ENCODE results near the gene RADIL. TPM values are rescaled to one million over a fixed set of nuclear protein-coding genes. Genes with fewer than 3 reads are reported as not detected.

Gene RADIL
- polyA plus RNA-seq, 3 donors: 1.3 to 2.1 (median 1.7) TPM

DNA sequence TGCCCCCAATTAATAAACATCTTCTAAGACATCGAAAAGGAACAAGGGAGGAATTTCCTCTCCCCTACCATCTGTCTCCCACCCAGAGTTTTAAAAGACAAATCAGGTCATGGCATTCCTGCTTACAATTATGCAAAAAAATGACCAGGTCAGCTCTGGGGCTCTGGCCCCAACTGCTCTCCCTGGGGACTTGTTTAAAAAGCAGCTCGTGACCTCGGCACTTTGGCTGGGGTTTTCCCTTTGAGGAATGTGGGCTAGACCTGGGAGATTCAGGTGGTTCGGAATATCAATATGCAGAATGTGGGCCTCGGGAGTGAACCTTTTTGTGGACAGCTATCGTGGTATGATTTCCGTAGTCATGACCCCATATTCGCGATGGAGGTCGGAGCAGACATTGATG is 648 bp upstream of the RADIL start:
- no peak for DNase-seq (ENCODE audit: low read depth in 3 of 3, low spot score in 2 of 3)

DNA sequence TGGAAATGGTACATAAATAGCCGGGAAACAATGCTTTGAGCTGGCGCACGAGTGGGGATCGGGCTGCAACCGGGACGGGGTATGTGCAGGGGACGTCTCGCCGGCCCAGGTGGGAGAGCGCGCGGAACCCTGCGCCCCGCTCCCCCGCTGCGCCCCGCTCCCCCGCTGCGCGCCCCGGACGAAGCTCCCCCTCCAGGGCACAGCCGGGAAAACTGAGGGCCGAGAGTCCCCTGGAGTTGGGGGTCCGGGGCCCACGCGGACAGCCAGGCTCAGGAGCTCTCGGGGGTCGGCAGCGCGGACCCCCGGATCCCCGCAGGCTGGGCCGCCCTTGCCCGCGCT is 514 bp downstream of the RADIL start:
- no peak for DNase-seq (ENCODE audit: low read depth in 3 of 3, low spot score in 2 of 3)

DNA sequence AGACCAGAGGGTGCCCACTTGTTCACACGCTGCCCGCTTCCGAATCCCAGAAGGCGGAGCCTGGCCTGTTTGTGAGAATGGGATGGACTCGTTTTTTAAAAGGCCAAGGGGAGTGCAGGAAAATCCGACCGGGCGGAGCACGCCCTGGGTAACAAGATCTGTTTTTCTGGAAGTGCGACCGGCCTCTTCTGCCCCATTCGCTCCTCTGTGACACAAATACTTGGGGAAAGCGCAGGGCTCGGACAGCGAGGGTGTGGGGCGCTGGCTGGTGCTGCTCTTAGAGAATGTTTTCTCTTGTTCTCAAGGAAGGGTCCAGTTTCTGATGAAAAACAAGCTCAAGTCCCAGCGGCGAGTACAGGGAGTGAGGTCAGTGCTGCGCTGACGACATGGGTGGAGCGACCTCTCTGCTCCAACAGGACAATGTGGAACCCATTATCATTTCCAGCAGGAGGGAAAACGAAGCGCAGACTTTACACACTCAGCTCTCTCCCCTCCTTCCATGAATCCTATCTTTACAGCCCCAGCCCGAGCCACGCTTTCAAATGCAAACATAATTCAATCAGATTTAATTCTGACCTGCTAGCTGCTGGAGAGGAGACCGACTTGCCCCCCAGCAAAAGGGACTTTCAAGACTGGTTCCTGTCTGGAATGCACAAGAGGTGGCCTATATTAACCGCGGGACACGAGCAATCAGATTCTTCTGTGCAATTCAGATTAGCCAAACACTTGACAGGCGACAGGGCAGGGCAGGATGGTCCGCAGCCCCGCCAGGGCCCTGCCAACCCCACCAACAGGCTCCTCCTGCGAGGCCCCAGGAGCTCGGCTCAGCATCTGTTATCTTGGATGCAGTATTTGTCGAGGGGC is 1.1 kb downstream of the RADIL start:
- no peak for DNase-seq (ENCODE audit: low read depth in 3 of 3, low spot score in 2 of 3)

DNA sequence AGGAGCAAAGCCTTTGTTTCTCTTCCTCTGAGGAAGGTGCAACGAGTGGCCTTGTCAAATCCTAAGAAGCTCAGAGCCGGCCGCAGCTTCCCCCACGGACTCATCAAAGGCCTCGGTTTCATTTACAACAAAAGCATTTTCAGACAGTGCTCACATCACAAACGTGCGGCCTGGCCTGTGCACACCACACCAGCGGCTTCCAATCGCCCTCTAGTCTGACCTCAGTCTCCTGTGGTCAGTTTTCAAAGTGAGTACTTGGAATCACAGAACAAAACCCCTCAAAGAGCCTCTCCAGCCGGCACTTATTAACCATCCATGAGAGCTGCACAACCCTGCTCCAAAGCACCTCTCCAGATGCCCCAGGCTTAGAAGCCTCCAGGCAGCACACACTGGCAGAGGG is 3.3 kb downstream of the RADIL start:
- DNase-seq (ENCODE audit: low read depth in 3 of 3, low spot score in 2 of 3): no peak

DNA sequence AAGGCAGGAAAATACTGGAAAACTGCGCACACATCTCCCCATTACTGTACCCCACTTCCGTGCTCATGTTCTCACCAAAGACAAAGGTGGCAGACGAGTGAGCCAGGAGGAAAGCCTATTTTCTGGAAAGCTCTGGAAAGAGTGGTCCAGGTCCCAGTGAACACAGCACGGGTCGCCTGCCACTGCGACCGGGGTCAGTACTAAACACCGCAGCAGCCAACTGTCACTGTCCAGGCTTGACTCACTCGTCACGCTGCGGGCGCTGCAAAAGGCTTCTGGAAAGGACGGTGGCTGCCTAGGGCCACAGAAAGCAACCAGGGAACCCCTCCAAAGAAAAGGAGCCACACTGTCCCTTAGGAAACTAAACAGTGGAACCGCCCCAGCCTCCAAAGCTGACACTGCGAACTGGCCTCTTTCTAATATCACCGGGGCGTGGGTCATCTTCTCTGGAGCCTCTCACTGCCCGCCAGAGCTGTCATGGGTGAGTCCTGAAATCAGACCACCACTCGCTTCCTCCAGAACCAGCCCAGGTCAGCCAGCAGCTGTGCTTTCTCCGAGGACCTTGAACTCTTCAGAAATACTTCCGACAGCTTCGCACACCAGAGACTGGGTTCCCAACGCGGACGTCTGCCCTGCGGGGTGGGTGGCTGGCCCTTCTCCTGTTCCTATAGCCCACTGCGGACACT is 4.0 kb downstream of the RADIL start:
- no peak for DNase-seq (ENCODE audit: low read depth in 3 of 3, low spot score in 2 of 3)

DNA sequence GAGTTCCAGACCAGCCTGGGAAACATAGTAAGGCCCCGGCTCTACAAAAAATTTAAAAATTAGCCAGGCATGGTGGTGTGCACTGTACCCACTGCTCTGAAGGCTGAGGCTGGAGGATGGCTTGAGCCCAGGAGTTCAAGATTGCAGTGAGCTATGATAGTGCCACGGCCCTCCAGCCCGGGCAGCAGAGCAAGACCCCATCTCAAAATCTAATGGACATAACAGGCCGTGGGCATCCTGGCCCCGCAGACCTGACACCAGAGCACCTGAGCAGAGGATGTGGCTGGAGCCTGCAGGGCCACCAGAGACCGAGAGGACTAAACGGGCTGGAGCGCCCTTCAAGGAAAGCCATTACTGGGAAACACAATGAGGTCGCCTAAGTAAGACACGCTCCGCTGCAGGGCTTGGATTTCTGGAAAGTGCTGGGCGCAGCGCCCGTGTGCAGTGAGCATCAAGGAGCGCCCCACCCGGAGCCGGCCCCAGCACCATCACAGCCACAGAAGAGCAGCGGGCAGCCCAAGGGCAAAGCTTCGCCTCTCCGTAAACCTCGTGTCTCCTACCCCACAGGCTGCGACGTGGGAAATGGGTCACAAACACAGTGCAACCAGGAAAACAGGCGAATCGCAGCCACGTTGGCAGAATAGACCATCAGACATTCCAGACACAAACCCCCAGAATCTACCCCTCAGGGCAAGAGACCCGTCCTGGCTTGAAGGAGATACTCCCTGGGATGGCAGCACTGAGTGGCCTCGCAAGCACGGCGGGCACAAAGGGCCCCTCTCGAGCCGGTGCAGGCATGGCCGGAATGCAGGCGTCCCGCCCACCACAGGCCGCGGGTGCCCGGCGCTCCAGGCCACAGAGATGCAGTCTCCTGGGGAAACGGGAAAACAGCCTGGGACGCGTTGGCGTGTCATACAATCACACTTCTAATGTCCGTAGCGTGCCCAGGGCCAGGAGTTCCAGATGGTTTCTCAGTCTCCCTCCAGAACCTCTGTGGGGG is 4.9 kb downstream of the RADIL start:
- no peak for DNase-seq (ENCODE audit: low read depth in 3 of 3, low spot score in 2 of 3)

DNA sequence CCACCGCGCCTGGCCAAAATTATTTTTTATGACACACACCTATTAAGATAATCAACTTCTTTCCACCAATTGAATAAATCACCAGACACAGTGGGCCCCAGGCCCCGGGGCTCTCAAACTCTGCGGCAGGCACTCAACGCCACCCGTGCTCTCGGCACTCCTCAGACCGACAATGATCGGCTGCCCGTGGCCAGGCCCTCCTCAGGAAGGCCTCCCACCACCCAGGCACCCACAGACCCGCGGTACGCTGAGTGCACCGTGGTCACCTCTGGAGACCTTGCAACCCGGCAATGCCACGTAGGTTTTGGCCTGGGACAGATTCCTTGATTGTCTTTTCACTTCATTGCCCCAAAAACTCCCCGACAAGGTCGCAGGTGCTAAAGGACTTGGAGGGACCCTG is 6.9 kb downstream of the RADIL start:
- no peak for DNase-seq (ENCODE audit: low read depth in 3 of 3, low spot score in 2 of 3)

DNA sequence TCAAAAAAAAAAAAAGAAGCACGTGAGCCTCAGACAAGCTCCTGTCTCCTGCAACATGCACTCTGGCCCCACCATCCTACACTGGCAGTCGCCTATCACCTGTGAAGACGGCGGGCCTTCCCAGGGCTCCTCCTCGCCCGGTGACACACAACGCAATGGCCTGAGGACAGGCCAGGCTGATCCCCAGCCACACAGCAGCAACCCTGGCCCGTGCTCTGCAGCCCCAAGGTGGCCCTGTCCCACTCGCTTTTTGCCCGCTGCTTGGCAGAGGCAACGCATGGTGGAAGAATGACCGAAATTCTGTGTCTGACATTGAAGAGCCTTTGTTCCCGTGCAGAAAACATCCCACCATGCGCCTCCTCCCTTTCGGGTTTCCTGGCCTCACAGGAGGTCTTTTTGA is 8.1 kb downstream of the RADIL start:
- no peak for DNase-seq (ENCODE audit: low read depth in 3 of 3, low spot score in 2 of 3)

DNA sequence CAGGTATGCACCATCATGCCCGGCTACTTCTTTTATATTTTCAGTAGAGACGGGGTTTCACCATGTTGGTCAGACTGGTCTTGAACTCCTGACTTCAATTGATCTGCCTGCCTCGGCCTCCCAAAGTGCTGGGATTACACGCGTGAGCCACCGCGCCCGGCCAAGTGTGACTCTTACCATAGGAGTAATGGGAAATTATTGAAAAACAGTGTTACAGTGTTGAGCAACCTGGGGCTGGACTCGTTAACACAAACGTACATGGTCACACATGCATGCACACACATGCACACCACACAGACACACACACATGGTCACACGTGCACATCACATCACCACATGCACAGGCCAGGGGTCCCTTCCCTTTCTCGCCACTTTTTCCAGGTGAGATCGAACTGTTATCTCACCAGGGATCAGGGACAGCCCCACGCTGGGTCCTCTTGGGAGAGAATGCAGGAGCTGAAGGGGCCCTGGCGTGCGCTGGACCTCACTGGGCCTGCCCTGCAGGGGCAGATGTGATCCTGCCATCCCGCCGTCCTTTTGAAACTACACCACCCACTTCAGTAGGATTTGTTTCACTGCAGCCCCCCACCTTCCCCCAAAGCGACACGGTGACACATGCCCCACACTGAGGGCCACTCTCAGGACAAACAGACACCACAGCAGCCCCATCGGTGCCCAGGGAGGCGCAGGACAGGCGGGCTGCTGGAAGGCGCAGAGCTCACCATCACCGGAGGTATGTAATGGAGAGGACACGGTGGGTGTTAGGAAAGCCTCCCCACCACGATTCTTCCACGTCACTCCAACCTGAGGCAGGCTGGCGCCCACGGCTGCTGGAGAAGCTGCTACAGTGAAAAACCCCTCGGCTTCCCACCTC is 10.2 kb downstream of the RADIL start:
- DNase-seq (ENCODE audit: low read depth in 3 of 3, low spot score in 2 of 3): no peak

DNA sequence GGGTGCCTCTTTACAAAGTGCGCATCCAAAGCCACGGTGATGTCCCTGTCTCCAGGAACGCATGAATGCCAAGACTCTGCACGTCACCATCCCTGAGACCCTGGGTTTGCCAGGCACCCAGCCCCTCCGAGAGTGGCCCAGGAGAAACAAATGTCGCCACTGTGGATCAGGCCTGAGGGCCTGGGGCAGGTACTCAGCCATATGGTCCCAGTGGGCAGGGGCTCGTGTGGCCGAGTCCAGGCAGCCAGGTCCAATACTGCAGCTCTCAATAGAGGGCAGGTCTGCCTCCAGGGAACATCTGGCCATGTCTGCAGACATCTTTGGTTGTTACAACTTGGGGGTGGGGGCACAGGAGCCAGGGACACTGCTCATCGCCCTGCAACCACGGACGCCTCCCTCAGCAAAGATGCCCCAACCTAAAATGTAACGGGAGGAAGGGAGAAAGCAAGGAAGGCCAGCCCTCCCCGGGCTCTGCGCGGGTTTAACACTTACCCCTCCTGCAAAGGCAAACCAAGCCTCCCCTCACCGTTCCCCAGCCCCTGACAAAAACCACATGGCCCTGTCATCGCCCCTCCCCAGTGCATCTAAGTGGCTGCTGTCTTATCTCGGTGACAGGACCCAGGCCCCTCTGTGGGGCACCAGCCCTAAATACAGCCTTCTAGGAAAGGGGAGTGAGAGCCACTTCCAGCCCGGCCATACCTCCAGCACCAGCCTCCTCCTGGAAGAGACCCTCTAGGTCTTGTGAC is 11.4 kb downstream of the RADIL start:
- DNase-seq (ENCODE audit: low read depth in 3 of 3, low spot score in 2 of 3): no peak

DNA sequence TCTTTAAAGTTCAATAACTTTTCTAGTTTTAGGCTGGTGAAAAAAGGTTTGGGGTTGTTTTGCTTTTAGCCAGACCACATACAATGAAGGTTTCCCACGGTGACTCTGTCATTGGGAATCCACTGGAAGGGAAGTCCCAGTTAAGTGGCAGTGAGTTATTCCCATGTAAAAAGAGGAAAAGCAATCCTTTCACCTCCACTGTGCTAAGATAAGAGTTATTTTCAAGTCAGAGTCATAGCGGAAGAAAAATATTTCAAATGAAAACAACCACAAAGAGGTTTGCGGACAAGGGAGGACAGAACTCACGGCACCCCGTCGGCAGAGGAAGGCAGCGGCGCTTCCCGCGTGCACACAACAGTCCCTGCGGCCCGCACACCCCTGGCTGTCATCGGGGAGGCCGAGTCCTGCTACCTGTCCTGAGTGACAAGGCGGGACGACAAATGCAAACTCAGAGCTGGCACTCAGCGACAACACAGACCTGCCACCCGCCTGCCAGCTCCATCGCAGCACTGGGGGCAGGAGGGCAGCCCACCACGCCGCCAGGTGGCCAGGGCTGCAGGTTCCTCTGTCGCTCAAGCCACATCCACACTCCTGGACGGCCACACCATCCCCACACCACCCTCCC is 12.3 kb downstream of the RADIL start:
- DNase-seq (ENCODE audit: low read depth in 3 of 3, low spot score in 2 of 3): no peak

DNA sequence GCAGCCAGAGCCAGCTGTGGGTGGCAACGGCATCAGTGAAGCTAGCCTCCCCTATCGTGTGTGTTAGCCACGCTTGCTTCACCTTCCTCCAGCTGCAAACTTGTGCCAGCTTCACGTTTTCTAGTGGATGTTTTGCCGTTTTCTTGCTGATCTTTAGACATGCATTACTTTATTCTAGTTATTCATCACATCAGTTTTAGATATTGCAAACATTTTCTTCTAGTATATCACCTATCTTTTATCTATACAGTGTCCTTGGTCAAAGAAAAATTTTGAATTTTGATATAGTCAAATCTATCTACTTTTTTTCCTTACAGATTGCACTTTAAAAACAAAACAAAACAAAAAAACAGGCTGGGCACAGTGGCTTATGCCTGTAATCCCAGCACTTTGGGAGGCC is 15.0 kb downstream of the RADIL start:
- DNase-seq (ENCODE audit: low read depth in 3 of 3, low spot score in 2 of 3): no peak

DNA sequence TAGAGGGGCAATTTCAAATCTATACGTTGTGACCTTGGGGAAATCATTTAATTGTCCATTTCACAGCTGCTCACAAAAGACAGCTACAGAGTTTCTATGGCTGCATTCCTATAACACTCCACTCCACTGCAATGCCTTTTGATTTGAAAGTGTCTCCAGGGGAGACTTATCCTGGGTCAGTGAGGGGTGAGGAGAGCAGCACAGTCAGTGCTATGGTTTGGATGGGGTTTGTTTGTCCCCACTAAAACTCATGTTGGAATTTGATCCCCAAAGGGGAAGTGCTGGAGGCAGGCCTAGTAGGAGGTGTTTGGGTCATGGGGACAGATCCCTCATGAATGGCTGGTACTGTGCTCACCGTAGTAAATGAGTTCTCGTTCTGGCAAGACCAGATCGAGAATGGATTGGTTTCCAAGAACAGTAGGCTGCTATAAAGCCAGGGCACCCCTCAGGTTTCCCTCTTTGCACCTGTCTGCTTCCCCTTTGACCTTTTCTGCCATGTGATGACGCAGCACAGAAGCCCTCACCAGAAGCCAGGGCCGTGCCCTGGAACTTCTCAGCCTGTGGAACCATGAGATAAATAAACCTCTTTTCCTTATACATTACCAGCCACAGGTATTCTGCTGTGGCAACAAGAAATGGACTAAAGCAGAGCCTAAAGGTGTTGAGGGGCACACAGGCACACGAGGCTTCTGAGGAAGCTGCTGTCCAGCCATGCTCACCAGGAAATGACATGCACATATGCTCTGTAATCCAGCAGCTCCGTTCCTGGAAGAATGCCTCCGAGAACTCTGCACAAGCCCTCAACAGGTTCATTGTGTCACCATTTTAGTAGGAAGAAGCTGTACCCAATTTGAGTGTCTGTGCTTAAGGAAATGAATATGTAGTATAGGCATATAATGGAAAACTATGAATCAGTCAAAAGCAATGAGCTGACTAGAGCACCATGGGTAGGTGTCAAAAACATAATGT is 16.7 kb downstream of the RADIL start:
- no peak for DNase-seq (ENCODE audit: low read depth in 3 of 3, low spot score in 2 of 3)

DNA sequence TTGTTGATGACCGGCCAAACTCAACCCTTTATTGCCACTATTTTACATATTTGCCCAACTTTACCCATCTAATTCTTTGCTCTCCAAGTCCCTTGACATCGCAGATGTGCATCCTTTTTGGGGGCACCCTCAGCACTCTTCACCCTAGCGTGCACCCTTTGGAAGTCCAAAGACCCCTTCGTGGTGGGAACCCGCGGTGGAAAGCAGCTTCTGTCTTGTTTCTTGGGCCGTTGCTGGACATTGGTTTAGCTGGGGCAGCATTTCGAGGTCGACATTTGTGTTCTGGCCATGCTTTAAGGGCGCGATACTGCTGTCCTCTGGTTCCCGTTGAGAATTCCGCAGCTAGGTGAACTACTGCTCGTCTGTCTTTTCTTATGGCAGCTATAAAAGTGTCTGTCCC is 21.4 kb downstream of the RADIL start:
- DNase-seq (ENCODE audit: low read depth in 3 of 3, low spot score in 2 of 3): no peak

DNA sequence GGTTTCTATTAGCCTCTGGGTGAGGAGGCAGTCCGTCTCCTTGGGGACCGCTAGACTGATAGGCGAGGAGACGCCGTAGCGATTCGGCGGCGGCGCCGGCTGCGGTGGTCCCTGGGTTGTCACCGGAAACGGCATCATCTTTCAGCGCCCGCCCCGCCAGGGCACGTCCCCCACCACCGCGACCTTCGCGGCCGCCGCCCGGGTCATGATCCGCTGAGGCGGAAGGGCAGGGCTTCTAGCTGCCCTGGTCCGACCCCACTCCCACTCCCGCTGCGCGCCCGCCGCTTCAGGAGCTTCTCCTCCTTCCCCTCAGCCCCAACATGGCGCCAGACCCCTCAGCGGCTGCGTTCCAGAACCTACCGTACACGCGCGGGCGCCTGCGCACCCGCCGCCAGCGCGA is 21.8 kb downstream of the RADIL start, which contains the start of gene PAPOLB:
TSS of gene PAPOLB (minus strand) at position 358 of the 400 bp plus-strand sequence. CDS start at position 138, 220 bp downstream.
- DNase-seq (ENCODE audit: low read depth in 3 of 3, low spot score in 2 of 3): no peak

DNA sequence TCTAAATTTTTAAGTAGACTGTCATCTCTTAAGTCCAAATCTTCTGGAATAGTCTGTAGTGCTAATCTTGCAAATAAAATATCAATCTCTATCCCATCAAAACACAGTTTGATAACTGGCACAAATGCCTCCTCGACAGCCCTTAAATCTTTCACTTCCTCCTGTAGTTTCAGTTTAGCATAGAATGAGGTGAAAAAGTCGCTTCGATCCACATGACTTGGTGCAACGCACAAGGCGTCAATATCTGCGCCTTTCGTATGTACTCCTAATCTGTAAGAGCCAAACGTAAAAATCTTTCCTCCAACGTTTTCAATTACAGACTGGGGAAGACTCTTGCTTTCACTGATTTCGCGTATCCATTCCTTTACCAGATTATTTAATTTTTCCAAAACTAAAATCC is 22.3 kb downstream of the RADIL start:
- DNase-seq (ENCODE audit: low read depth in 3 of 3, low spot score in 2 of 3): no peak

DNA sequence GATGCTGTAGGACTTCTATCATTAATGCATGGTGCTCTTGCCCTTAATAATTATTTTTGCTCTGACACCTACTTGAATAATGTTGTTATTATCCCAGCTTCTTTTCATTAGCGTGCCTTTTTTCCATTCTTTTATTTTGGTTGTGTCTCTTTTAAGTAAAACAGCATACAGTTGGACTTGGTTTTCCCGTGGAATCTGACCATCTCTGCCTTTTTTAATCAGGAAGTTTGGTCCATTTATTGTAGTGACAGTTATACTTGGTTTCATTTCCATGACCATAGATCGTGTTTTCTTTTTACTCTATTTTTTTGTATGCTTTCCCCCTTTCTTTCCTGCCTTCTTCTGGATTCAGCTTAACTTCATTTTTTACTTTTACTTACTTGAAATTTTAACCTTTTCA is 26.3 kb downstream of the RADIL start:
- DNase-seq (ENCODE audit: low read depth in 3 of 3, low spot score in 2 of 3): no peak
